GM12875 (cell line): Measurements from ENCODE around the gene NOVA1.

Experiments
- H3K4me3 ChIP-seq: one replicate; pipeline ENCODE4 v1.5.1; 2011; ENCODE audit warnings: low read depth, low read length, control low read depth
- CTCF ChIP-seq: IDR thresholded peaks from 2 replicates; pipeline ENCODE4 v1.5.1; 2011; ENCODE audit warnings: low read depth, mild to moderate bottlenecking, control low read depth, inconsistent platforms, low read length, moderate library complexity, borderline replicate concordance; ENCODE audit not compliant: insufficient read depth

NOVA1 gene

DNA sequence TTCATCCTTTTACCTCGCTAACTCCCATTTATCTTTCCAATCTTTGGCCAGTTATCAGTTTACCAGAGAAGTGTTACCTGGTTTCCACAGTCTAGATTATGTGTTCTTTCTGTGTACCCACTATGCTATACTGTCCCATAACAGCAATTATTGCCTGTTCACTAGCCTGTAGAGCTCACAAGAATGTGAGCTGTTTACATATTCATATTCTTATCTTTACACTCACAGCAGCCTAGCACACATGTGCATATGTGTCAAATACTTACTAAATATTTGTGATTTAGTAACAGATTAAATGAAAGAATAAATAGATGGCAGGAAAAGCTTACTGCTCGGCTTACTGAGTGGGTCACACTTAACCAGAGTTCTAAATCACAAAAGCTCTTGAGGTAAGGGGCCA is 97.8 kb downstream of the NOVA1 start:
- H3K4me3 ChIP-seq = no peak overlapping the region
- no peak for TF ChIP-seq CTCF

GRCh38 chr14:26499546-26499945 is 98.3 kb downstream of the NOVA1 start:
- TF ChIP-seq CTCF = no peak
- no peak overlapping the region for H3K4me3 ChIP-seq

GRCh38 chr14:26486922-26487321 is 110.9 kb downstream of the NOVA1 start:
- H3K4me3 ChIP-seq = no peak overlapping the region
- TF ChIP-seq CTCF = no peak

DNA sequence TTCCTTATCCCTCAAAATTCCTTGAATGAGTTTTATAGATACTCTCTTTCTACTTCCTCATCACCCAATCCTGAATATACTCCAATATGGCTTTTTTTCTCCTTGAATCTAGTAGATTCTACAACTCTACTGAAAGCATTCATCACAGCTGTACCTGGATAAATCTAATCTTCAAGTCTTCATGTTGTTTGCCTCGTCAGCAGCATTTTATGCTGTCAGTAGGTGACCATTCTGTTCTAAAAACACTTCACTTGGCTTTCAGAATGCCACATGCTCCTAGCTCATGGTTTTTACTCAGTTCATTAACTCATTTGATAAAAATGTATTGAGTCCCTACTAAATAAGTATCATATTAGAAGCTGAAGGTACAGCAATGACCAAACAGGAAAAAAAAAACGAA is 113.3 kb downstream of the NOVA1 start:
- no peak overlapping the region for H3K4me3 ChIP-seq
- no peak for TF ChIP-seq CTCF

- no peak for TF ChIP-seq CTCF
- no peak overlapping the region for H3K4me3 ChIP-seq
Measured at GRCh38 chr14:26478967-26479366, 118.9 kb downstream of the NOVA1 start.

DNA sequence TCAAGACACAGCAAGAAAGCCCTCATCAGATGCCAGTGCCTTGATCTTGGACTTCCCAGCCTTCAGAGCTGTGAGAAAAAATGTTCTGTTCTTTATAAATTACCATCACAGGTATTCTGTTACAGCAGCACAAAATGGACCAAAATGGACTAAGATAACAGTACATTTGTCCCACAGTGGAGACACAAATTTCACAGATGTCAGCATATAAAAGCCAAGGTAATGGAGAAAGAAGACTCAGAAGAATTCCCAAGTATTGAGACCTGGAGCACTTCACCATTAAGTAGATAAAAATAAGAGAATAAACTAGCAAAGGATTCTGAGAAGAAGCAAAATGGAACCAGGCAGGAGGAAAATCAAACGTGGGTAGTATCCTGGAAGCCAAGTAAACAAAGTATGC is 131.0 kb downstream of the NOVA1 start:
- no peak for TF ChIP-seq CTCF
- H3K4me3 ChIP-seq = no peak overlapping the region

- H3K4me3 ChIP-seq = no peak overlapping the region
- TF ChIP-seq CTCF = no peak
Measured at GRCh38 chr14:26463136-26463535, 134.7 kb downstream of the NOVA1 start.
